Mucosa of descending colon (tissue), 3 donors: Measurements from ENCODE around the gene IL27RA. TPM values are rescaled to one million over a fixed set of nuclear protein-coding genes. Genes with fewer than 3 reads are reported as not detected.

Source experiments
- ATAC-seq: fragments of 200-7000 bp; cut with Tn5 transposase; one replicate; pipeline ENCODE4 v1.9.1; 2020; ENCODE audit warnings: mild to moderate bottlenecking, moderate library complexity
- DNase-seq, 3 donors: peaks; one replicate each; pipeline ENCODE4 v3.0.0-alpha.2; 2020
- H3K36me3 ChIP-seq: fragments of 200-600 bp; one replicate; pipeline ENCODE4 v1.8.0; 2021; ENCODE audit warnings: low read depth, mild to moderate bottlenecking
- H3K4me1 ChIP-seq: fragments of 200-600 bp; one replicate; pipeline ENCODE4 v1.8.0; 2021; ENCODE audit warnings: low read depth, mild to moderate bottlenecking
- H3K4me3 ChIP-seq: fragments of 200-600 bp; one replicate; pipeline ENCODE4 v1.8.0; 2021; ENCODE audit warnings: mild to moderate bottlenecking
- H3K9me3 ChIP-seq: fragments of 200-600 bp; one replicate; pipeline ENCODE4 v1.8.0; 2021; ENCODE audit warnings: mild to moderate bottlenecking
- intact Hi-C, 2 donors: fragments of 100-400 bp; cut with DNase I in 1 of 2; cut with micrococcal nuclease in 1 of 2; formaldehyde crosslinking; loops; one replicate each; pipeline versions ENCODE4 v1.11.0 to v1.11.1; 2022; cut with DNase I, micrococcal nuclease
- total RNA-seq, 3 donors: library from RNA; stranded (reverse); fragmentation: NEBNext Ultra II Directional in 2 of 3; extraction: Animal tissue kit (Norgen Biotek cat#: 25700) in 2 of 3; gene quantifications; one replicate each; pipeline versions ENCODE4 v1.2.1 to v1.2.4, GENCODE V29; 2021 to 2023
- TF ChIP-seq, protein P1 (sequence below): fragments of 200-600 bp; IDR thresholded peaks from one replicate; pipeline ENCODE4 v1.8.0; 2022; ENCODE audit warnings: antibody characterized with exemption, mild to moderate bottlenecking
- donor health status: DM: no; HTN: no; CAD: no; lungs with moderate emphysema.
- donor health status: DM: no; HTN: no; CAD: no.
- donor health status: DM: no; HTN: yes; CAD: no.

Gene IL27RA
- total RNA-seq, 3 donors from 2014 or later, result 2.0 to 3.1 (median 2.6) TPM

DNA sequence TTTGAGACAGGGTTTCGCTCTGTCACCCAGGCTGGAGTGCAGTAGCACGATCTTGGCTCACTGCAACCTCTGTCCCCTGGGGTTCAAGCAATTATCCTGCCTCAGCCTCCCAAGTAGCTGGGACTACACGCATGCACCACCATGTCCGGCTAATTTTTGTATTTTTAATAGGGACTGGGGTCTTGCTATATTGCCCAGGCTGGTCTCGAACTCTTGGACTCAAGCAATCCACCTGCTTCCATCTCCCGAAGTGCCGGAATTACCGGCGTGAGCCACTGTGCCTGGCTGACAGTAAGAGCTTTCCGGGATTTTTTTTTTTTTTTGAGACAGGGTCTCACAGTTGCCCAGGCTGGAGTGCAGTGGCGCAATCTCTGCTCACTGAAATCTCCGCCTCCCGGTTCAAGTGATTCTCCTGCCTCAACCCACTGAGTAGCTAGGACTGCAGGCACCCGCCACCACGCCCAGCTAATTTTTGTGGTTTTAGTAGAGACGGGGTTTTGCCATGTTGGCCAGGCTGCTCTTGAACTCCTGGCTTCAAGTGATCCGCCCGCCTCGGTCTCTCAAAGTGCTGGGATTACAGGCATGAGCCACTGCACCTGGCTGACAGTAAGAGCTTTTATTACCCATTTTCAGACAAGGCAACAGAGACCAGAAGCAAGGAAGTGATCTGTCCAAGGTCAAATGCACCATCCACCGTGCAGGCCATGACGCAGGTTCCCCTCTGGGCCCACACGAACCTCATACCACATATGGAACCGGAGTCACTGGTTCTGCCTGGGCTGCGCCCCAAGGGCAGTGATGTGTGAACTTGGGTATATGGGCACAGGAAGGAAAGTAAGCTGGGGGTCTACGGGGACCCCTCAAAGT is 46.5 kb upstream of the IL27RA start:
- TF ChIP-seq, protein P1, sequence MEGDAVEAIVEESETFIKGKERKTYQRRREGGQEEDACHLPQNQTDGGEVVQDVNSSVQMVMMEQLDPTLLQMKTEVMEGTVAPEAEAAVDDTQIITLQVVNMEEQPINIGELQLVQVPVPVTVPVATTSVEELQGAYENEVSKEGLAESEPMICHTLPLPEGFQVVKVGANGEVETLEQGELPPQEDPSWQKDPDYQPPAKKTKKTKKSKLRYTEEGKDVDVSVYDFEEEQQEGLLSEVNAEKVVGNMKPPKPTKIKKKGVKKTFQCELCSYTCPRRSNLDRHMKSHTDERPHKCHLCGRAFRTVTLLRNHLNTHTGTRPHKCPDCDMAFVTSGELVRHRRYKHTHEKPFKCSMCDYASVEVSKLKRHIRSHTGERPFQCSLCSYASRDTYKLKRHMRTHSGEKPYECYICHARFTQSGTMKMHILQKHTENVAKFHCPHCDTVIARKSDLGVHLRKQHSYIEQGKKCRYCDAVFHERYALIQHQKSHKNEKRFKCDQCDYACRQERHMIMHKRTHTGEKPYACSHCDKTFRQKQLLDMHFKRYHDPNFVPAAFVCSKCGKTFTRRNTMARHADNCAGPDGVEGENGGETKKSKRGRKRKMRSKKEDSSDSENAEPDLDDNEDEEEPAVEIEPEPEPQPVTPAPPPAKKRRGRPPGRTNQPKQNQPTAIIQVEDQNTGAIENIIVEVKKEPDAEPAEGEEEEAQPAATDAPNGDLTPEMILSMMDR, result no peak
- no peaks in the 10 kb centered on the region for H3K36me3 ChIP-seq
- peaks cover 2% of the 10 kb centered on the region for H3K4me1 ChIP-seq
- H3K9me3 ChIP-seq, result no peaks in the 10 kb centered on the region
- ATAC-seq (peak; percentile 3), DNase-seq (no peak)
- intact Hi-C loops, result no loop called here
- no peak overlapping the region for H3K4me3 ChIP-seq

DNA sequence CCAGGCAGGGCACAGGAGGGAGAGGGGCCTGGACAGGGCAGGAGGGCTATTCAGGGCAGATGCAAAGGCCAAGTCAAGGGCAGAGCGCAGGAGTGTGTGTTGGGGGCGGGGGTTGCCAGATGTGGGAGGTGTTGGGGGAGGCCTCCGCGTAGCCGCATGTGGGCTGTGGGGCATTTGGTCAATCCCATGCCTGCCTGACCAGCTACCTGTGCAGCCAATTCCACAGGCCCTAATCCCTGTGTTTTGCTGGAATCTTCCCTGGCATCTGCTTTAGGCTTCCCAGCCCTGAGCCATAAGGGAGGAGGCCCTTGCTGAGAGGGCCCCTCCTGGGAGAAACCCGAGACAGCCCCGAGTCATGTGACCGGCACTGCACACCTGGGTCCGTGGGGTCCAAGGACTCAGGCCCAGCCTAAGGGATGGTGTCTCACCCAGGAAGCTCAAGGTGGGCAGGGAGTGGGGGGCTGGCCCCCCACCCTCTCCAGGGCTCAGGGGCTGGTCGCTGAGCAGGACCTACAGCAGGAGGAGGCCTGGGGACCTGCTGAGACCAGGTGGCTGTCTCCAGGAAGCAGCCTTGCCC is 45.7 kb upstream of the IL27RA start:
- ATAC-seq (peak; percentile 15), DNase-seq (no peak)
- TF ChIP-seq, protein P1, result no peak
- Histone ChIP-seq H3K9me3 (no peaks in the 10 kb centered on the region), H3K4me3 (no peak overlapping the region), H3K36me3 (no peaks in the 10 kb centered on the region), H3K4me1 (peaks cover 2% of the 10 kb centered on the region)
- intact Hi-C loops, result no loop called here

DNA sequence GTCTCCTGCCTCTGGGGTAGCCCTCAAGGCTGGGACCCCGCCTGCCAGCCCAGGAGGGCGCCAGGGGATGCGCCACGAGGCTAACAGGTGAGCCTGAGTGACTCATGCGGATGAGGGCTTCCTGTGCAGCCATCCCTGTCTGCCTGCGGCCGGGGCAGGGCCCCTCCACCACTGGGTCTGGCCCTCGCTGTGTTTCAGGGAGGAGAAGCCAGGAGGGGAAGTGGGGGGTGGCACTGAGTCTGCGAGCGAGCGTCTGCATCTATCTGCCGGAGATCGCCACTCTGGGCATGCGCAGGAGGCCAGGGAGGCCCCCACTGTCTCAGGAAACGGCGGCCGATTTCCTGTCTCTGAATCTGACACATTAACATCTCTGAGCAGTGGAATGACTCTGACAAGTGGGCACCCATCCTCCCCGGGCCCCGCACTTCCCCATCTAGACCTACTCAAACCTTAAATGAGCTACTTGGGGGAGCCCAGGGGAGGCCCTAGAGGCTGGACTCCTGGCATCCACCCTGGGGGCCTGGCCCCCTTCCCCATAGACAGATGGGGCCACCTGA is 45.1 kb upstream of the IL27RA start:
- ATAC-seq, result peak; percentile 83
- TF ChIP-seq, protein P1, result no peak
- Histone ChIP-seq H3K4me1 (peaks cover 2% of the 10 kb centered on the region), H3K4me3 (no peak overlapping the region), H3K36me3 (no peaks in the 10 kb centered on the region), H3K9me3 (no peaks in the 10 kb centered on the region)
- intact Hi-C loops, result no loop called here
- peak; percentile 84 to 96 (median 88) for DNase-seq

DNA sequence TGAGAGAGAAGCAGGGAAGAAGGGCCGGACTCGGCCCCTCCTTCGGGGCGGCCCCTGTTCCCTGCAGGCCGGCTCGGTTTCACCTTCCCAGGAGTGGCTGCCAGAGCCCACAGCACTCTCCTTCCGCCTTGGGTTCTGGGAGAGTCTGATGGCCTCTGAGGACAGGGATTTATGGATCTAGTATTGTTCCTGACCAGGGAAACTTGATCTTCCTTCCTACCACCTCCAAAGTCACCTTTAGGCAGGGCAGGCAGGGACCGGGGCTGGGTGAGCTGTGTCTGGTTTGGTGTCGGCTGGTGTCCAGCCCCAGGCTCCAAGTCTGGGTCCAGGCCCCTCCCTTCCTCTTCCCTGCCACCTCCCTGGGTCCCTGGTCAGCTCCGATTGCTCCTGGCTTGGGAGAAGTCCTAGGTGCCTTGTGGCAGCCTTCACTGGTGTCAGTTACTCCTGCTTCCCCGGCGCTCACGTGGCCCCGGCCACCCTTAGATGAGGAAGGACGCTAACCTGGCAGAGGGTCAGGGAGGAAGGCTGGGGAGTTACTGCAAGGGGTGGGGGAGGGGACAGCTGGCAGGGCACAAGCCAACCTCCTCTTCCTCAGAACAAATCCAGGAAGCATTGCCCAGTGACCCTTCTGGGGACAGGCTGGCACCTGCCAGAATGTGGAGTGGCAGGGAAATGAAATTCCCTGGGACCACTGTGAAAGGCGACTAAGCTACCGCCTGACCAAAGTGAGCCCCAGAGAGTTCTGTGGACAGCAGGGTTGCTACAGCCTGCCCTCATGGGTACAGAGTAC is 44.3 kb upstream of the IL27RA start:
- TF ChIP-seq, protein P1, result no peak
- no peak for DNase-seq
- Histone ChIP-seq H3K4me3 (no peak overlapping the region), H3K36me3 (no peaks in the 10 kb centered on the region), H3K4me1 (peaks cover 2% of the 10 kb centered on the region), H3K9me3 (no peaks in the 10 kb centered on the region)
- intact Hi-C loops, result no loop called here
- ATAC-seq, result no peak

DNA sequence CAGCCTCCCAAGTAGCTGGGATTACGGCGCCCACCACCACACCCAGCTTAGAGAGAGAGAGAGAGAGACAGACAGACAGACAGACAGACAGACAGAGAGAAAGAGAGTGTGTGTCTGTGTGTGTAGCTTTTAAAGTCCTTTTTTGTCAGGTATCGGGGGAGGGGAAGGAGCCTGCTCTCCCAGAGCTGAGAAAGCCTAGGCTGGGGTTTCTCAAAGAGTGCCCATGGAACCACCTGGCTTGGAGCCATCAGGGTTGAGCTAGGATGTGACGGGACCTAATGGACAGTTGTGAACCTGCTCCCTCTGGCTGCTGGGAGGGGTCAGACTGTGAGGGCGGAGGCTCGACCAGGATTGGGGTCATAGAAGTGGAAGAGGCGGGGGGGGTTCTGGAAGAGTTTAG is 42.1 kb upstream of the IL27RA start:
- H3K9me3 ChIP-seq, result no peaks in the 10 kb centered on the region
- DNase-seq, result no peak
- H3K4me1 ChIP-seq, result peaks cover 2% of the 10 kb centered on the region
- H3K36me3 ChIP-seq, result no peaks in the 10 kb centered on the region
- TF ChIP-seq, protein P1, result no peak
- H3K4me3 ChIP-seq, result no peak overlapping the region
- intact Hi-C loops, result no loop called here
- no peak for ATAC-seq
